PC-3 (cell line): ENCODE measurements around the gene GNL3. TPM values are rescaled to one million over a fixed set of nuclear protein-coding genes. Genes with fewer than 3 reads are reported as not detected.
A peak's percentile ranks its signal among the peaks of the same experiment; 100 is the strongest.

Experiments
- ATAC-seq: fragments of 200-7000 bp; cut with Tn5 transposase; 2 replicates; pipeline ENCODE4 v1.9.1; 2020; ENCODE audit warnings: mild to moderate bottlenecking, moderate library complexity
- BruUV-seq: library from RNA; stranded (reverse); fragments of 400-500 nt; replicated peaks from 2 replicates; lab custom pipeline; 2021; lab: Mats Ljungman, UMichigan
- CTCF ChIA-PET: fragments of 300-600 bp; sonication (Branson Sonifier 250); formaldehyde crosslinking; loops from one replicate; lab custom pipeline; 2022; ENCODE audit warnings: antibody characterized with exemption; lab: Charles Lee
- POLR2A ChIA-PET: fragments of 300-600 bp; sonication (Branson Sonifier 250); formaldehyde crosslinking; loops from one replicate; lab custom pipeline; 2022; ENCODE audit warnings: antibody characterized with exemption; ENCODE audit not compliant: unreplicated experiment; lab: Charles Lee
- DNase-seq: peaks from one replicate; pipeline ENCODE4 v3.0.0-alpha.2; 2015
- H2AFZ ChIP-seq: fragments of 300-600 bp; sonication (generic); 2 replicates; pipeline ENCODE4 v1.6.0; 2016; ENCODE audit warnings: antibody characterized with exemption, low read length
- H3F3A ChIP-seq: fragments of 300-600 bp; sonication (generic); one replicate; pipeline ENCODE4 v1.6.0; 2017; ENCODE audit warnings: antibody characterized with exemption, low read length, control low read depth, mild to moderate bottlenecking; ENCODE audit not compliant: unreplicated experiment
- H3K27ac ChIP-seq: fragments of 300-600 bp; sonication (generic); 2 replicates; pipeline ENCODE4 v1.5.1; 2016; ENCODE audit warnings: mild to moderate bottlenecking, low read length
- H3K27me3 ChIP-seq: fragments of 300-600 bp; sonication (generic); 2 replicates; pipeline ENCODE4 v1.6.1; 2016; ENCODE audit warnings: low read length, mixed read lengths
- H3K36me3 ChIP-seq: fragments of 300-600 bp; sonication (generic); 2 replicates; pipeline ENCODE4 v1.6.1; 2016; ENCODE audit warnings: low read depth, mixed run types, low read length, mixed read lengths
- H3K4me1 ChIP-seq: fragments of 300-600 bp; sonication (generic); 2 replicates; pipeline ENCODE4 v1.5.1; 2016; ENCODE audit warnings: low read length; ENCODE audit not compliant: insufficient read depth
- H3K4me2 ChIP-seq: fragments of 300-600 bp; sonication (generic); 2 replicates; pipeline ENCODE4 v1.6.0; 2016; ENCODE audit warnings: low read length
- H3K4me3 ChIP-seq: fragments of 300-600 bp; sonication (generic); 2 replicates; pipeline ENCODE4 v1.5.1; 2016; ENCODE audit warnings: mild to moderate bottlenecking, low read length, mixed read lengths
- H3K79me2 ChIP-seq: fragments of 300-600 bp; sonication (generic); 2 replicates; pipeline ENCODE4 v1.6.1; 2017; ENCODE audit warnings: low read length, mixed read lengths
- H3K9ac ChIP-seq: fragments of 300-600 bp; sonication (generic); 2 replicates; pipeline ENCODE4 v1.6.0; 2016; ENCODE audit warnings: mild to moderate bottlenecking, low read length
- H3K9me2 ChIP-seq: fragments of 300-600 bp; sonication (generic); replicated peaks from 2 replicates; pipeline ENCODE4 v1.6.1; 2016; ENCODE audit warnings: mixed run types, low read length, mixed read lengths
- H3K9me3 ChIP-seq: fragments of 300-600 bp; sonication (generic); 2 replicates; pipeline ENCODE4 v1.6.1; 2016; ENCODE audit warnings: low read length, mixed read lengths
- H4K20me1 ChIP-seq: fragments of 300-600 bp; sonication (generic); 2 replicates; pipeline ENCODE4 v1.6.1; 2016; ENCODE audit warnings: low read length, mixed read lengths
- EZH2 ChIP-seq: fragments of 300-600 bp; sonication (generic); IDR thresholded peaks from one replicate; pipeline ENCODE4 v1.6.1; 2017; ENCODE audit warnings: antibody characterized with exemption, mild to moderate bottlenecking, low read length; ENCODE audit not compliant: unreplicated experiment
- EZH2phosphoT487 ChIP-seq: fragments of 300-600 bp; sonication (generic); IDR thresholded peaks from 2 replicates; pipeline ENCODE4 v1.6.1; 2018; ENCODE audit warnings: mild to moderate bottlenecking, antibody characterized with exemption, low read length, borderline replicate concordance
- intact Hi-C: fragments of 100-400 bp; cut with micrococcal nuclease; formaldehyde crosslinking; loops from 2 replicates; pipeline ENCODE4 v1.9.0; 2023
- total RNA-seq: library from RNA; depleted of rRNA; stranded (reverse); fragments of >200 nt; gene quantifications from 2 replicates; pipeline ENCODE4 v1.2.3, GENCODE V29; 2014
- TF ChIP-seq, protein P1 (sequence below): fragments of 300-600 bp; sonication (generic); conservative IDR thresholded peaks from 2 replicates; pipeline ENCODE4 v1.5.1; 2017; ENCODE audit warnings: antibody characterized with exemption, low read depth, mild to moderate bottlenecking, low read length

GNL3 gene
- total RNA-seq, 1 experiment from 2014 or later = 219 TPM

DNA sequence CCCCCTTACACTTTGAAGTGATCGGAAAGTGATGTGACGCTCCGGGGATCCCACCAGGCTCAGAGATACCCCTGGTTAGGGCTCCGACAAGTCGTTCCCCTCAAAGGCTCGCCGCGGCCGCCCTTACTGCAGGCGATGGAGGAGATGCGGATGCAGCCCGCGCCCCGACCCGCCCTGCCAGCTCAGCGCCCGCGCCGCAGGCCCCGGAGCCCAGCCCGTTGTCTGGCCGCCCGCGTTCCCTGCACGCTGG lies 19.5 kb downstream of the GNL3 start:
- peak overlapping the region; percentile 83 for H2AFZ ChIP-seq
- no peak for DNase-seq
- TF ChIP-seq EZH2 = no peak
- TF ChIP-seq, protein P1, sequence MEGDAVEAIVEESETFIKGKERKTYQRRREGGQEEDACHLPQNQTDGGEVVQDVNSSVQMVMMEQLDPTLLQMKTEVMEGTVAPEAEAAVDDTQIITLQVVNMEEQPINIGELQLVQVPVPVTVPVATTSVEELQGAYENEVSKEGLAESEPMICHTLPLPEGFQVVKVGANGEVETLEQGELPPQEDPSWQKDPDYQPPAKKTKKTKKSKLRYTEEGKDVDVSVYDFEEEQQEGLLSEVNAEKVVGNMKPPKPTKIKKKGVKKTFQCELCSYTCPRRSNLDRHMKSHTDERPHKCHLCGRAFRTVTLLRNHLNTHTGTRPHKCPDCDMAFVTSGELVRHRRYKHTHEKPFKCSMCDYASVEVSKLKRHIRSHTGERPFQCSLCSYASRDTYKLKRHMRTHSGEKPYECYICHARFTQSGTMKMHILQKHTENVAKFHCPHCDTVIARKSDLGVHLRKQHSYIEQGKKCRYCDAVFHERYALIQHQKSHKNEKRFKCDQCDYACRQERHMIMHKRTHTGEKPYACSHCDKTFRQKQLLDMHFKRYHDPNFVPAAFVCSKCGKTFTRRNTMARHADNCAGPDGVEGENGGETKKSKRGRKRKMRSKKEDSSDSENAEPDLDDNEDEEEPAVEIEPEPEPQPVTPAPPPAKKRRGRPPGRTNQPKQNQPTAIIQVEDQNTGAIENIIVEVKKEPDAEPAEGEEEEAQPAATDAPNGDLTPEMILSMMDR = no peak
- no peak for TF ChIP-seq EZH2phosphoT487
- ATAC-seq = no peak
- H3K27ac ChIP-seq = peak overlapping the region; percentile 36
- no peaks in the 10 kb centered on the region for H3K27me3 ChIP-seq
- CTCF ChIA-PET = no interaction called here
- H3K79me2 ChIP-seq = peaks cover 59% of the 10 kb centered on the region
- no peaks in the 10 kb centered on the region for H3K9me2 ChIP-seq
- intact Hi-C loops = loop anchor here (1.0 to 2.0 kb wide), 2 partner anchors 8 to 19 kb away; partner anchors contain the start of gene GNL3
- no peaks in the 10 kb centered on the region for H3K9me3 ChIP-seq
- H3K9ac ChIP-seq = peak overlapping the region; percentile 90
- peaks cover 11% of the 10 kb centered on the region; the same call in 1 of the 2 replicates for H3K36me3 ChIP-seq
- no peaks in the 10 kb centered on the region for H4K20me1 ChIP-seq
- H3K4me3 ChIP-seq = peak overlapping the region; percentile 95
- no peaks in the 10 kb centered on the region for H3F3A ChIP-seq
- POLR2A ChIA-PET = interaction anchor here (0.5 kb wide), 1 partner anchor 94 kb away, joined by 3 read pairs; no protein-coding TSS in a partner anchor
- no TSS peak for BruUV-seq
- peaks cover 18% of the 10 kb centered on the region for H3K4me1 ChIP-seq
- H3K4me2 ChIP-seq = peak overlapping the region; percentile 90

DNA sequence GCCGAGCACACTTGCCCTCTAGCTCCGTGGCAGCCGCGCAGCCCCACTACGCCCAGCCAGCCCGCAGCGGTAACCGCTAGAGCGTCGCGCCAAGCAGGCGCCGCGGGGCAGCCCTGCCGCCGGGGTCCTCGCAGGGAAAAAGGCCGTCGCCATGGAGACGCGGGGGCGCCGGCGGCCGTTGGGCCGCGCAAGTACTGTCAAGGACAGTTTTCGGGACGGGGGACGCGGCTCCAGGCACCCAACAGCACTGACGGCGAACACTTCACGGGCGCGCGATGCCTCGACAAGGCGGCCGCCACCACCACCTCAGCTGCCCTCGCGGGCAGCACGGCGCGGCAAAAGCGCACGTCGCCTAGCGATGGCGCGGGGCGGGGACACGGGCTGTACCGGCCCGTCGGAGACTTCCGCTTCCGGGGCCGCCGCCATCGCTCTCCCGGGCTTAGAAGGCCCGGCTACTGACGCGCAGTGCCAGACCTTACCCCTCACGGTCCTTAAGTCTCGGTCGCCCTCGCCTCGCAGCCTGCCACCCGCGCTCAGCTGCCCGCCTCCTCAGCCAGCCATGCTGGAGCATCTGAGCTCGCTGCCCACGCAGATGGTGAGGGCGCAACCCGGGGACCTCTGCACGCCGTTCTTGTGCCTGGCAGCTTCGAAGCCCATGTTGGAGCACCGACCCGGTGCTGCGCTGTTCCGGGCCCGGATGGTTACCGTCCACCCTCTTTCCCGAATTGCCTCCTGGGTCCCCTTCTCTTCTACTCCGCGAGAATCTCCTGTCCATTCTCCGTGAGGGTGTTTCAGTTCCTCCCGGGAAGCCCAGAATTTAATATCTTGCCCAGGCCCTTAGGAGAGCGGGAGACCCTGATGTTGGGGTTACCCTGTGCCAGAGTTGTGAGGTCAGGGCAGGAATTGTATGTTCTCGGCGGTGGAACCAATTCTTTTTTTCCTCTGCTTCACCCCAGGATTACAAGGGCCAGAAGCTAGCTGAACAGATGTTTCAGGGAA lies 20.2 kb downstream of the GNL3 start, which contains the start of the genes GLT8D1 and SPCS1:
Gene GLT8D1, minus strand, starts transcription at position 104 of the 999 bp plus-strand sequence. CDS start 5,331 bp downstream, outside the sequence.
Gene SPCS1, plus strand, starts transcription at position 419 of the 999 bp plus-strand sequence. Its CDS starts 141 bp downstream, at position 560.
- no peaks in the 10 kb centered on the region for H4K20me1 ChIP-seq
- H3K36me3 ChIP-seq = peaks cover 11% of the 10 kb centered on the region; the same call in 1 of the 2 replicates
- peak within 1 kb of the TSS; percentile 95 for H3K4me3 ChIP-seq
- intact Hi-C loops = loop anchor here (1.0 to 2.0 kb wide), 2 partner anchors 9 to 19 kb away; partner anchors contain the start of gene GNL3
- TF ChIP-seq EZH2phosphoT487 = no peak
- TF ChIP-seq, protein P1 = no peak
- no peak for TF ChIP-seq EZH2
- H3K79me2 ChIP-seq = peaks cover 59% of the 10 kb centered on the region
- ATAC-seq (peak; percentile 91), DNase-seq (peak; percentile 86)
- no peaks in the 10 kb centered on the region for H3K9me3 ChIP-seq
- ChIA-PET POLR2A (interaction anchor here (0.5 kb wide), 1 partner anchor 95 kb away, joined by 3 read pairs; no protein-coding TSS in a partner anchor), CTCF (no interaction called here)
- BruUV-seq = TSS peak; percentile 45
- H2AFZ ChIP-seq = peak within 1 kb of the TSS; percentile 83
- peaks cover 3% of the 10 kb centered on the region for H3F3A ChIP-seq
- H3K9ac ChIP-seq = peak within 1 kb of the TSS; percentile 90
- peaks cover 18% of the 10 kb centered on the region for H3K4me1 ChIP-seq
- no peaks in the 10 kb centered on the region for H3K27me3 ChIP-seq
- peak within 1 kb of the TSS; percentile 90 for H3K4me2 ChIP-seq
- H3K9me2 ChIP-seq = no peaks in the 10 kb centered on the region
- H3K27ac ChIP-seq = peak within 1 kb of the TSS; percentile 36
